BLaER1 treated with 17β-estradiol and CSF1 and Interleukin-3, amounts not matched to agents 10 nM and 100 nM (cell line): ENCODE measurements around the gene ORM2.

ENCODE experiments used
- H3K27ac ChIP-seq, 11 experiments: shearing (Covaris generic); formaldehyde crosslinking; 2 replicates each; pipeline ENCODE4 v1.8.1; 2022
- H3K27me3 ChIP-seq, 11 experiments: shearing (Covaris generic); formaldehyde crosslinking; 2 replicates each; pipeline ENCODE4 v1.8.1; 2022
- H3K36me3 ChIP-seq, 11 experiments: shearing (Covaris generic); formaldehyde crosslinking; 2 replicates each; pipeline ENCODE4 v1.8.1; 2022
- H3K4me1 ChIP-seq, 10 experiments: shearing (Covaris generic); formaldehyde crosslinking; 2 replicates each; pipeline ENCODE4 v1.8.1; 2022
- H3K4me2 ChIP-seq, 11 experiments: shearing (Covaris generic); formaldehyde crosslinking; 2 replicates each; pipeline ENCODE4 v1.8.1; 2022
- H3K4me3 ChIP-seq, 10 experiments: shearing (Covaris generic); formaldehyde crosslinking; 2 replicates each; pipeline ENCODE4 v1.8.1; 2022
- H3K9ac ChIP-seq, 11 experiments: shearing (Covaris generic); formaldehyde crosslinking; 2 replicates each; pipeline ENCODE4 v1.8.1; 2022
- H3K9me3 ChIP-seq, 11 experiments: shearing (Covaris generic); formaldehyde crosslinking; replicated peaks in 1 of 11; 2 replicates each; pipeline ENCODE4 v1.8.1; 2022
- H4K20me1 ChIP-seq, 11 experiments: shearing (Covaris generic); formaldehyde crosslinking; 2 replicates each; pipeline ENCODE4 v1.8.1; 2022
- Cebpa-rat ChIP-seq, 11 experiments: shearing (Covaris generic); IDR thresholded peaks; 2 replicates each; pipeline ENCODE4 v1.8.1; 2022

Gene ORM2

GRCh38 chr9:114284316-114285060, 45.2 kb upstream of the ORM2 start:
- Histone ChIP-seq H3K4me1 (peaks cover 15 to 58% (median 34%) of the 10 kb centered on the region in 10 experiments), H3K36me3 (peaks cover 0 to 88% (median 70%) of the 10 kb centered on the region in 11 experiments; a peak in 21 of 22 replicates), H3K4me2 (peak overlapping the region in 1 of 11 experiments; percentile 71; a peak in 3 of 22 replicates), H4K20me1 (peaks cover 0 to 10% (median 0%) of the 10 kb centered on the region in 11 experiments; a peak in 1 of 22 replicates), H3K9ac (no peak overlapping the region), H3K27me3 (no peaks in the 10 kb centered on the region), H3K4me3 (no peak overlapping the region), H3K9me3 (no peaks in the 10 kb centered on the region), H3K27ac (no peak overlapping the region)
- no peak for TF ChIP-seq Cebpa-rat (IDR thresholded peaks at IDR 0.05)

GRCh38 chr9:114285166-114285867, 44.4 kb upstream of the ORM2 start:
- H4K20me1 ChIP-seq = peaks cover 0 to 13% (median 0%) of the 10 kb centered on the region in 11 experiments; a peak in 2 of 22 replicates
- peak overlapping the region in 3 of 11 experiments; percentile 8 to 26 (median 22); a peak in 2 of 22 replicates for H3K27ac ChIP-seq
- TF ChIP-seq Cebpa-rat (IDR thresholded peaks at IDR 0.05) = no peak
- no peak overlapping the region for H3K9ac ChIP-seq
- H3K27me3 ChIP-seq = no peaks in the 10 kb centered on the region
- H3K36me3 ChIP-seq = peaks cover 0 to 85% (median 68%) of the 10 kb centered on the region in 11 experiments; a peak in 21 of 22 replicates
- peaks cover 14 to 50% (median 28%) of the 10 kb centered on the region in 10 experiments for H3K4me1 ChIP-seq
- peak overlapping the region in 5 of 11 experiments; percentile 15 to 71 (median 57); a peak in 9 of 22 replicates for H3K4me2 ChIP-seq
- no peak overlapping the region for H3K4me3 ChIP-seq
- H3K9me3 ChIP-seq = no peaks in the 10 kb centered on the region

- no peak overlapping the region for H3K9ac ChIP-seq
- H3K36me3 ChIP-seq = peaks cover 0 to 84% (median 61%) of the 10 kb centered on the region in 11 experiments; a peak in 21 of 22 replicates
- no peak for TF ChIP-seq Cebpa-rat (IDR thresholded peaks at IDR 0.05)
- H3K4me1 ChIP-seq = peaks cover 6 to 41% (median 23%) of the 10 kb centered on the region in 10 experiments
- no peak overlapping the region for H3K27ac ChIP-seq
- H3K9me3 ChIP-seq = no peaks in the 10 kb centered on the region
- H3K27me3 ChIP-seq = no peaks in the 10 kb centered on the region
- peak overlapping the region in 4 of 11 experiments; percentile 40 to 71 (median 58); a peak in 7 of 22 replicates for H3K4me2 ChIP-seq
- H3K4me3 ChIP-seq = no peak overlapping the region
- peaks cover 0 to 18% (median 0%) of the 10 kb centered on the region in 11 experiments; a peak in 3 of 22 replicates for H4K20me1 ChIP-seq
Observed at GRCh38 chr9:114286146-114286679, 43.5 kb upstream of the ORM2 start.

GRCh38 chr9:114287001-114287762, 42.5 kb upstream of the ORM2 start:
- Histone ChIP-seq H3K4me3 (no peak overlapping the region), H3K4me1 (peaks cover 0 to 31% (median 16%) of the 10 kb centered on the region in 10 experiments; a peak in 15 of 20 replicates), H3K36me3 (peaks cover 5 to 84% (median 63%) of the 10 kb centered on the region in 11 experiments), H4K20me1 (peaks cover 0 to 18% (median 0%) of the 10 kb centered on the region in 11 experiments; a peak in 3 of 22 replicates), H3K9ac (no peak overlapping the region), H3K27ac (peak overlapping the region in 1 of 11 experiments; percentile 12; a peak in 1 of 22 replicates), H3K27me3 (no peaks in the 10 kb centered on the region), H3K4me2 (no peak overlapping the region), H3K9me3 (no peaks in the 10 kb centered on the region)
- no peak for TF ChIP-seq Cebpa-rat (IDR thresholded peaks at IDR 0.05)

GRCh38 chr9:114287763-114288192, 41.9 kb upstream of the ORM2 start:
- no peaks in the 10 kb centered on the region for H3K27me3 ChIP-seq
- no peak overlapping the region for H3K4me2 ChIP-seq
- TF ChIP-seq Cebpa-rat (IDR thresholded peaks at IDR 0.05) = no peak
- peaks cover 0 to 18% (median 0%) of the 10 kb centered on the region in 11 experiments; a peak in 3 of 22 replicates for H4K20me1 ChIP-seq
- H3K27ac ChIP-seq = 0 out of 22 replicates have a peak overlapping the region, but pooled peaks of 1 of the 11 experiments have one; percentile 12
- peaks cover 0 to 26% (median 11%) of the 10 kb centered on the region in 10 experiments; a peak in 15 of 20 replicates for H3K4me1 ChIP-seq
- no peak overlapping the region for H3K9ac ChIP-seq
- no peaks in the 10 kb centered on the region; a peak in 1 of 22 replicates for H3K9me3 ChIP-seq
- H3K36me3 ChIP-seq = peaks cover 11 to 84% (median 63%) of the 10 kb centered on the region in 11 experiments
- no peak overlapping the region for H3K4me3 ChIP-seq

GRCh38 chr9:114288193-114289091, 41.2 kb upstream of the ORM2 start:
- Histone ChIP-seq H3K4me1 (peaks cover 0 to 22% (median 7%) of the 10 kb centered on the region in 10 experiments; a peak in 11 of 20 replicates), H3K36me3 (peaks cover 18 to 84% (median 64%) of the 10 kb centered on the region in 11 experiments), H3K27ac (no peak overlapping the region), H3K27me3 (no peaks in the 10 kb centered on the region), H3K4me3 (no peak overlapping the region), H3K9ac (no peak overlapping the region), H4K20me1 (peaks cover 0 to 18% (median 0%) of the 10 kb centered on the region in 11 experiments; a peak in 3 of 22 replicates), H3K4me2 (no peak overlapping the region), H3K9me3 (peaks cover 0 to 6% (median 2%) of the 10 kb centered on the region in 11 experiments; a peak in 14 of 22 replicates)
- no peak for TF ChIP-seq Cebpa-rat (IDR thresholded peaks at IDR 0.05)

- Histone ChIP-seq H3K4me3 (no peak overlapping the region), H4K20me1 (peaks cover 0 to 18% (median 0%) of the 10 kb centered on the region in 11 experiments; a peak in 3 of 22 replicates), H3K27ac (no peak overlapping the region), H3K27me3 (no peaks in the 10 kb centered on the region), H3K4me2 (no peak overlapping the region), H3K9me3 (peaks cover 6 to 13% (median 9%) of the 10 kb centered on the region in 11 experiments), H3K36me3 (peaks cover 24 to 84% (median 64%) of the 10 kb centered on the region in 11 experiments), H3K4me1 (peaks cover 0 to 22% (median 7%) of the 10 kb centered on the region in 10 experiments; a peak in 11 of 20 replicates), H3K9ac (no peak overlapping the region; a peak in 1 of 22 replicates)
- no peak for TF ChIP-seq Cebpa-rat (IDR thresholded peaks at IDR 0.05)
Observed at GRCh38 chr9:114289106-114289505, 40.6 kb upstream of the ORM2 start.
